Transverse colon (tissue), 4 donors: ENCODE data around the gene ORAI3. TPM values are rescaled to one million over a fixed set of nuclear protein-coding genes. Genes with fewer than 3 reads are reported as not detected.

ENCODE experiments used
- DNase-seq: peaks from one replicate; pipeline ENCODE4 v3.0.0-alpha.2; 2019
- H3K27ac ChIP-seq, 4 donors: fragments of 200-600 bp; sonication (generic); 2 replicates each; pipeline ENCODE4 v1.5.1; 2016 to 2018; ENCODE audit warnings: inconsistent platforms in 4 of 4
- H3K27me3 ChIP-seq: fragments of 200-600 bp; sonication (generic); 2 replicates; pipeline ENCODE4 v1.5.1; 2017; ENCODE audit warnings: inconsistent platforms
- H3K36me3 ChIP-seq, 4 donors: fragments of 200-600 bp; sonication (generic); 2 replicates each; pipeline ENCODE4 v1.5.1; 2017 to 2019; ENCODE audit warnings: inconsistent platforms in 4 of 4
- H3K4me1 ChIP-seq, 4 donors: fragments of 200-600 bp; sonication (generic); 2 replicates each; pipeline ENCODE4 v1.5.1; 2017 to 2020; ENCODE audit warnings: inconsistent platforms in 4 of 4
- H3K4me3 ChIP-seq, 4 donors: fragments of 200-600 bp; sonication (generic); 1 replicate in 1 of 4; 2 replicates in 3 of 4; pipeline versions ENCODE4 v1.5.1 to v1.6.1; 2017 to 2019; ENCODE audit warnings: inconsistent platforms in 4 of 4
- H3K9me3 ChIP-seq, 2 donors: fragments of 200-600 bp; sonication (generic); 2 replicates each; pipeline ENCODE4 v1.5.1; 2017 to 2019; ENCODE audit warnings: inconsistent platforms in 2 of 2
- CTCF ChIP-seq, 5 experiments: fragments of 200-600 bp in 3 of 5; fragments of 450-650 bp in 2 of 5; sonication (generic) in 3 of 5; IDR thresholded peaks; 1 replicate in 2 of 5; 2 replicates in 3 of 5; pipeline ENCODE4 v1.5.1; 2016 to 2017; ENCODE audit warnings: antibody characterized with exemption in 5 of 5, inconsistent platforms in 3 of 5, mild to moderate bottlenecking in 2 of 5, moderate library complexity in 1 of 5
- EP300 ChIP-seq: sonication (generic); formaldehyde crosslinking; IDR thresholded peaks from one replicate; pipeline ENCODE4 v1.6.1; 2017; ENCODE audit warnings: antibody characterized with exemption, low read depth
- POLR2A ChIP-seq: fragments of 450-650 bp; IDR thresholded peaks from one replicate; pipeline ENCODE4 v1.6.1; 2016; ENCODE audit warnings: antibody characterized with exemption, mild to moderate bottlenecking, moderate library complexity
- POLR2AphosphoS5 ChIP-seq, 3 donors: sonication (generic); formaldehyde crosslinking; IDR thresholded peaks; one replicate each; pipeline ENCODE4 v1.6.1; 2016; ENCODE audit warnings: antibody characterized with exemption in 3 of 3
- WGBS, 2 donors: methylation state at CpG; one replicate each; pipeline ENCODE4 v1.1.5; 2018; ENCODE audit warnings: low coverage in 1 of 2; 5-methylcytosine and 5-hydroxymethylcytosine counted together
- in situ Hi-C, 4 donors: fragments of 200-750 bp; cut with MboI; loops; one replicate each; pipeline versions ENCODE4 v1.15.0 to v1.15.1; 2017; ENCODE audit warnings: low sequenced_read_pairs in 3 of 4, low pct_ligation_motif_present in 1 of 4, low pct_unique_long_range_greater_than_20kb in 1 of 4
- intact Hi-C: fragments of 100-400 bp; cut with DNase I; formaldehyde crosslinking; loops from one replicate; pipeline ENCODE4 v1.15.1; 2023; ENCODE audit warnings: low total_unique reads
- total RNA-seq, 4 donors: library from RNA; depleted of rRNA; stranded (reverse); fragments of >200 nt; gene quantifications; one replicate each; pipeline ENCODE4 v1.1.0, GENCODE V29; 2016

The ORAI3 gene
- total RNA-seq, 4 donors from 2014 or later: 24.8 to 45.6 (median 31.3) TPM

DNA sequence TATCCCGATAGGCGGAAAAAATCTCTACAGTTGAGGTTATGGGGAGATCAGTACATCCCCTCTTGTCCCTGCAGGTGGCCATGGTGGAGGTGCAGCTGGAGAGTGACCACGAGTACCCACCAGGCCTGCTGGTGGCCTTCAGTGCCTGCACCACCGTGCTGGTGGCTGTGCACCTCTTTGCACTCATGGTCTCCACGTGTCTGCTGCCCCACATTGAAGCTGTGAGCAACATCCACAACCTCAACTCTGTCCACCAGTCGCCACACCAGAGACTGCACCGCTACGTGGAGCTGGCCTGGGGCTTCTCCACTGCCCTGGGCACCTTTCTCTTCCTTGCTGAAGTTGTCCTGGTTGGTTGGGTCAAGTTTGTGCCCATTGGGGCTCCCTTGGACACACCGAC, 4.2 kb downstream of the ORAI3 start:
- DNase-seq: no peak
- Histone ChIP-seq H3K4me1 (peaks cover 16 to 40% (median 27%) of the 10 kb centered on the region in 4 donors), H3K27ac (peak overlapping the region in 1 of 4 donors; percentile 97), H3K27me3 (no peaks in the 10 kb centered on the region), H3K4me3 (no peak overlapping the region), H3K36me3 (no peaks in the 10 kb centered on the region), H3K9me3 (no peaks in the 10 kb centered on the region)
- 78% methylated on average over 9 of the region's 9 CpGs; no CpG with 5 or more reads in 1 of the 2 donors for WGBS, 2 donors
- no peak for TF ChIP-seq POLR2A
- no peak for TF ChIP-seq CTCF (IDR thresholded peaks at IDR 0.05)
- no peak for TF ChIP-seq EP300
- TF ChIP-seq POLR2AphosphoS5 (IDR thresholded peaks at IDR 0.05): no peak
- intact Hi-C loops: no loop called here
- in situ Hi-C loops: loop anchor here in 1 of 4 donors (25.0 kb wide), 1 partner anchor 759 kb away; a partner anchor contains a TSS

DNA sequence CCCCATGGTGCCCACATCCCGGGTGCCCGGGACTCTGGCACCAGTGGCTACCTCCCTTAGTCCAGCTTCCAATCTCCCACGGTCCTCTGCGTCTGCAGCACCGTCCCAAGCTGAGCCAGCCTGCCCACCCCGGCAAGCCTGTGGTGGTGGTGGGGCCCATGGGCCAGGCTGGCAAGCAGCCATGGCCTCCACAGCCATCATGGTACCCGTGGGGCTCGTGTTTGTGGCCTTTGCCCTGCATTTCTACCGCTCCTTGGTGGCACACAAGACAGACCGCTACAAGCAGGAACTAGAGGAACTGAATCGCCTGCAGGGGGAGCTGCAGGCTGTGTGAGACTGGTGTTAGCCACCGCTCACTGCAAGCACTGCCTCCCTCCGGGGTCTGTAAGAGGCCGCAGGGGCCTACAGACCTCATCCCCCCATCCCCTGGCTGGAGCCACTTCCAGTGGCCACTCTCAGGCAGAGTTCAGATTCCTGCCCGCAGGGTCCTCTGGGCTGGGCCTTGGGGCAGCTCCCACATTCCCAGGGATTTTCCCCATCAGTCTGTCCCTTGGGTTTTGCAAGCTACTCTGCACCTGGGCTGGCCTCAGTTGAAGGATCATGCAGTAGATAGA, 4.8 kb downstream of the ORAI3 start:
- in situ Hi-C loops: loop anchor here in 1 of 4 donors (25.0 kb wide), 1 partner anchor 759 kb away; a partner anchor contains a TSS
- Histone ChIP-seq H3K27me3 (no peaks in the 10 kb centered on the region), H3K27ac (peak overlapping the region in 2 of 4 donors; percentile 15 to 36), H3K4me1 (peaks cover 18 to 39% (median 27%) of the 10 kb centered on the region in 4 donors), H3K36me3 (no peaks in the 10 kb centered on the region), H3K4me3 (no peak overlapping the region), H3K9me3 (no peaks in the 10 kb centered on the region)
- TF ChIP-seq POLR2A (no peak), CTCF (IDR thresholded peaks at IDR 0.05) (peak; percentile 62 to 68 (median 64)), POLR2AphosphoS5 (IDR thresholded peaks at IDR 0.05) (no peak), EP300 (no peak)
- intact Hi-C loops: no loop called here
- WGBS, 2 donors: 32% methylated on average over 12 of the region's 15 CpGs; no CpG with 5 or more reads in 1 of the 2 donors
- DNase-seq: peak; percentile 73

GRCh38 chr16:30954993-30955392, 6.1 kb downstream of the ORAI3 start:
- H3K4me1 ChIP-seq: peaks cover 21 to 44% (median 29%) of the 10 kb centered on the region in 4 donors
- H3K27ac ChIP-seq: no peak overlapping the region
- H3K9me3 ChIP-seq: no peaks in the 10 kb centered on the region
- in situ Hi-C loops (loop anchor here in 1 of 4 donors (25.0 kb wide), 1 partner anchor 757 kb away; a partner anchor contains a TSS), intact Hi-C loops (no loop called here)
- no peak for DNase-seq
- H3K27me3 ChIP-seq: no peaks in the 10 kb centered on the region
- WGBS, 2 donors: 60 to 70% methylated on average over 1 to 8 of the region's 8 CpGs
- H3K36me3 ChIP-seq: peaks cover 0 to 4% (median under 1%) of the 10 kb centered on the region in 4 donors
- TF ChIP-seq POLR2A (no peak), EP300 (no peak), CTCF (IDR thresholded peaks at IDR 0.05) (no peak), POLR2AphosphoS5 (IDR thresholded peaks at IDR 0.05) (no peak)
- H3K4me3 ChIP-seq: no peak overlapping the region

GRCh38 chr16:30956601-30957455, 8.0 kb downstream of the ORAI3 start:
- WGBS, 2 donors: 24% methylated on average over 42 of the region's 42 CpGs; no CpG with 5 or more reads in 1 of the 2 donors
- peak overlapping the region; percentile 93 to 96 (median 96) for H3K27ac ChIP-seq
- peaks cover 0 to 20% (median 9%) of the 10 kb centered on the region in 4 donors for H3K36me3 ChIP-seq
- intact Hi-C loops: no loop called here
- peaks cover 12 to 26% (median 18%) of the 10 kb centered on the region in 4 donors for H3K4me1 ChIP-seq
- in situ Hi-C loops: loop anchor here in 1 of 4 donors (25.0 kb wide), 1 partner anchor 755 kb away; a partner anchor contains a TSS
- H3K9me3 ChIP-seq: no peaks in the 10 kb centered on the region
- H3K27me3 ChIP-seq: no peaks in the 10 kb centered on the region
- H3K4me3 ChIP-seq: peak overlapping the region; percentile 73 to 85 (median 74)
- DNase-seq: peak; percentile 87
- TF ChIP-seq CTCF (IDR thresholded peaks at IDR 0.05) (peak in 2 of 5 experiments; percentile 19 to 59), POLR2AphosphoS5 (IDR thresholded peaks at IDR 0.05) (no peak)
